Upper lobe of right lung (tissue), 1 donor: Measurements from ENCODE around the gene MBNL2. TPM values are rescaled to one million over a fixed set of nuclear protein-coding genes. Genes with fewer than 3 reads are reported as not detected.
A peak's percentile ranks its signal among the peaks of the same experiment; 100 is the strongest.

ENCODE experiments used
- ATAC-seq: fragments of 200-7000 bp; cut with Tn5 transposase; one replicate; pipeline ENCODE4 v1.9.1; 2020; ENCODE audit warnings: mild to moderate bottlenecking, moderate library complexity
- DNase-seq: peaks from one replicate; pipeline ENCODE4 v3.0.0-alpha.2; 2020
- H3K27ac ChIP-seq: fragments of 200-600 bp; one replicate; pipeline ENCODE4 v1.8.0; 2022
- H3K27me3 ChIP-seq: fragments of 200-600 bp; one replicate; pipeline ENCODE4 v1.8.0; 2022; ENCODE audit warnings: mild to moderate bottlenecking
- H3K36me3 ChIP-seq: fragments of 200-600 bp; one replicate; pipeline ENCODE4 v1.8.0; 2022
- H3K4me1 ChIP-seq: fragments of 200-600 bp; one replicate; pipeline ENCODE4 v1.8.0; 2022
- H3K4me3 ChIP-seq: fragments of 200-600 bp; one replicate; pipeline ENCODE4 v1.8.0; 2022; ENCODE audit warnings: mild to moderate bottlenecking
- H3K9me3 ChIP-seq: fragments of 200-600 bp; one replicate; pipeline ENCODE4 v1.8.0; 2022
- intact Hi-C: fragments of 100-400 bp; cut with DNase I; formaldehyde crosslinking; loops from one replicate; pipeline ENCODE4 v1.11.0; 2022
- total RNA-seq: library from RNA; stranded (reverse); fragmentation: NEBNext Ultra II Directional; extraction: Animal tissue kit (Norgen Biotek cat#: 25700); gene quantifications from one replicate; pipeline ENCODE4 v1.2.1, GENCODE V29; 2021
- TF ChIP-seq, protein P1 (sequence below): fragments of 200-600 bp; IDR thresholded peaks from one replicate; pipeline ENCODE4 v1.8.0; 2022; ENCODE audit warnings: antibody characterized with exemption
- donor health status: DM: no; HTN: yes; CAD: no; lungs with severe emphysema.

The MBNL2 gene
- total RNA-seq, 1 donor from 2014 or later = 60.6 TPM

DNA sequence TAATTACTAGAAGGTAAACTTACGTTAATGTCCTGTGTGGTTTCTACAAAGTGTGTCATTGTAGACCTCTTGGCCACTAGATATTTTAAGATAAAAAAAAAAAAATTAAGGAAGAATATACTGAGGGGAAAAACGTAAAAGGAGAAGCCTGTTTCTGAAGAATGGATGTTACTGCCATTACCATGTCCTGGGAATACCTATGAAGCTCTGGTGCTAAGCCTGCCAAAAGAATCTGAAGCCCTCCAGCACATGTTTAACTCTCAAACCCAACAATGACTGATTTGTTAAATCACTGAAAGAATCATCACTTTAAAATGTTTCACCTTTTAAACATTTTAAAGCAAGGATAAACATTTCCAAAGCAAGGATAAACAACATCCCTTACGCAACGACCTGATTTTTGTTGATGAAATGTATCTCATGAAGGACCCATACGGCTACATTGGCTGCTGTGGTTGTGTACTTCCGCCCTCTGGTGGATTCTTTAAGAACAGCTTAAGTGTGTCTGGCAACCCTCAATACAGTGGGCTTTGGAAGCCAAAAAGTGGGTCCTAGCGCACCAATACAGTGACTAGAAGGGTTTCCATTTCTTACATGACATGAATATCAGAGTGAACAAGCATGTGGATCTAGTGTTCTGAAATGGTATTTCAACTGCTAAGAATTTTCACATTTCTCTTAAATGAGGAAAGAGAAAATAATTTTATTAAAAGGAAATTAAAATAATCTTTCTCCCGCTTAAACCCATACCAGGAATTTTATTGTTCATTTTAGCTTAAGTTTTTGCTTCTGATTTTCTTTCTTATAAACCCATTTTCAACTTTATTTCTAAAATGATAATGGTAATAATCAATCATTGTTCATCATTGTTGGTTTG lies 137.3 kb downstream of the MBNL2 start:
- no peak overlapping the region for H3K27ac ChIP-seq
- no peaks in the 10 kb centered on the region for H3K4me1 ChIP-seq
- intact Hi-C loops = no loop called here
- no peaks in the 10 kb centered on the region for H3K9me3 ChIP-seq
- peak; percentile 94 for ATAC-seq
- TF ChIP-seq, protein P1, sequence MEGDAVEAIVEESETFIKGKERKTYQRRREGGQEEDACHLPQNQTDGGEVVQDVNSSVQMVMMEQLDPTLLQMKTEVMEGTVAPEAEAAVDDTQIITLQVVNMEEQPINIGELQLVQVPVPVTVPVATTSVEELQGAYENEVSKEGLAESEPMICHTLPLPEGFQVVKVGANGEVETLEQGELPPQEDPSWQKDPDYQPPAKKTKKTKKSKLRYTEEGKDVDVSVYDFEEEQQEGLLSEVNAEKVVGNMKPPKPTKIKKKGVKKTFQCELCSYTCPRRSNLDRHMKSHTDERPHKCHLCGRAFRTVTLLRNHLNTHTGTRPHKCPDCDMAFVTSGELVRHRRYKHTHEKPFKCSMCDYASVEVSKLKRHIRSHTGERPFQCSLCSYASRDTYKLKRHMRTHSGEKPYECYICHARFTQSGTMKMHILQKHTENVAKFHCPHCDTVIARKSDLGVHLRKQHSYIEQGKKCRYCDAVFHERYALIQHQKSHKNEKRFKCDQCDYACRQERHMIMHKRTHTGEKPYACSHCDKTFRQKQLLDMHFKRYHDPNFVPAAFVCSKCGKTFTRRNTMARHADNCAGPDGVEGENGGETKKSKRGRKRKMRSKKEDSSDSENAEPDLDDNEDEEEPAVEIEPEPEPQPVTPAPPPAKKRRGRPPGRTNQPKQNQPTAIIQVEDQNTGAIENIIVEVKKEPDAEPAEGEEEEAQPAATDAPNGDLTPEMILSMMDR = peak; percentile 84
- H3K27me3 ChIP-seq = no peaks in the 10 kb centered on the region
- H3K36me3 ChIP-seq = peaks cover 46% of the 10 kb centered on the region
- DNase-seq = no peak
- no peak overlapping the region for H3K4me3 ChIP-seq

- intact Hi-C loops = no loop called here
- H3K4me3 ChIP-seq = no peak overlapping the region
- H3K27me3 ChIP-seq = no peaks in the 10 kb centered on the region
- H3K9me3 ChIP-seq = no peaks in the 10 kb centered on the region
- H3K27ac ChIP-seq = no peak overlapping the region
- DNase-seq (no peak), ATAC-seq (no peak)
- TF ChIP-seq, protein P1 = no peak
- peaks cover 57% of the 10 kb centered on the region for H3K36me3 ChIP-seq
- H3K4me1 ChIP-seq = no peaks in the 10 kb centered on the region
These were observed 138.5 kb downstream of the MBNL2 start for GRCh38 chr13:97360610-97361009.

DNA sequence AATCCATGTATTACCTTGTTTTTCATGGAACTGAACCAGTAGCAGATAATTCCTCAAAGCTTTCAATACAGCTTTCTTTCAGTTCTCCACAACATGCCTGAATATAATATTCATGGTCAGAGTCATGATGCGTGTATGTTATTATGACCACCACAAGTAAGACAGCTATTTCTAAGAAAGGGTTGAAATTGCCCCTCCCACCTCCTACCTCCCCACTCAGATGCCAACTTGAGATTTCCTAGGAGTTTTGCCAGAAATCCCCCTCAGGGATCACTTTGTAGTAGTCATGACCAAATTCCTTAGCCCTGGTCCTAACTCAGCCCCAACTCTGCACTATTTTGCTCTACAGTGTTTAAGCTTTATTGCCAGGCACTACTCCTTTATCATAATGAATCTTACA lies 141.9 kb downstream of the MBNL2 start:
- H3K36me3 ChIP-seq = peaks cover 35% of the 10 kb centered on the region
- no peak for ATAC-seq

GRCh38 chr13:97364827-97365226 lies 142.7 kb downstream of the MBNL2 start:
- Histone ChIP-seq H3K27me3 (no peaks in the 10 kb centered on the region), H3K4me1 (peaks cover 25% of the 10 kb centered on the region), H3K4me3 (no peak overlapping the region), H3K27ac (no peak overlapping the region), H3K9me3 (no peaks in the 10 kb centered on the region), H3K36me3 (peaks cover 35% of the 10 kb centered on the region)
- ATAC-seq = no peak
- intact Hi-C loops = no loop called here
- no peak for DNase-seq
- TF ChIP-seq, protein P1 = no peak

More for the DNA sequence above, 141.9 kb downstream of the MBNL2 start:
- intact Hi-C loops = no loop called here
- Histone ChIP-seq H3K9me3 (no peaks in the 10 kb centered on the region), H3K27ac (no peak overlapping the region), H3K4me1 (peaks cover 25% of the 10 kb centered on the region), H3K27me3 (no peaks in the 10 kb centered on the region), H3K4me3 (no peak overlapping the region)
- TF ChIP-seq, protein P1 = no peak
- DNase-seq = no peak

GRCh38 chr13:97366172-97366688 lies 144.1 kb downstream of the MBNL2 start:
- H3K27me3 ChIP-seq = no peaks in the 10 kb centered on the region
- no peak for DNase-seq
- H3K36me3 ChIP-seq = peaks cover 22% of the 10 kb centered on the region
- TF ChIP-seq, protein P1 = no peak
- H3K4me1 ChIP-seq = peaks cover 25% of the 10 kb centered on the region
- H3K9me3 ChIP-seq = no peaks in the 10 kb centered on the region
- no peak overlapping the region for H3K27ac ChIP-seq
- intact Hi-C loops = no loop called here
- no peak overlapping the region for H3K4me3 ChIP-seq
- no peak for ATAC-seq
